ENCODE measurements around the gene ERF. TPM values are rescaled to one million over a fixed set of nuclear protein-coding genes. Genes with fewer than 3 reads are reported as not detected.

Gene ERF
- total and polyA plus RNA-seq, 2 of the 8 experiments (the other 6 are each of a cell fraction or from before 2014, with no cell fraction given) = 43.7 to 62.7 TPM

- TF ChIP-seq CHD7 (IDR thresholded peaks at IDR 0.05; ENCODE audit: insufficient replicate concordance, low read length) = no peak
These were observed 25.6 kb downstream of the ERF start (continued) for GRCh38 chr19:42229301-42229854.
